Smooth muscle cell (in vitro differentiated cells): Measurements from ENCODE around the gene SLC12A4. TPM values are rescaled to one million over a fixed set of nuclear protein-coding genes. Genes with fewer than 3 reads are reported as not detected.

ENCODE experiments used
- DNase-seq: peaks from one replicate; lab custom pipeline; 2025; ENCODE audit not compliant: unreplicated experiment; lab: John Stamatoyannopoulos, UW
- H2AFZ ChIP-seq: fragments of 200-600 bp; sonication (generic); 2 replicates; pipeline ENCODE4 v1.6.0; 2016; ENCODE audit warnings: antibody characterized with exemption, low read depth, mild to moderate bottlenecking
- H3F3A ChIP-seq: fragments of 200-600 bp; sonication (generic); 2 replicates; pipeline ENCODE4 v1.6.0; 2017; ENCODE audit warnings: antibody characterized with exemption, low read depth
- H3K27ac ChIP-seq: fragments of 200-600 bp; sonication (generic); 2 replicates; pipeline ENCODE4 v1.5.1; 2016; ENCODE audit warnings: low read depth, mild to moderate bottlenecking
- H3K27me3 ChIP-seq: fragments of 200-600 bp; sonication (generic); 2 replicates; pipeline ENCODE4 v1.6.1; 2016; ENCODE audit warnings: low read depth, mild to moderate bottlenecking
- H3K36me3 ChIP-seq: fragments of 200-600 bp; sonication (generic); 2 replicates; pipeline ENCODE4 v1.5.1; 2016; ENCODE audit warnings: low read depth
- H3K4me1 ChIP-seq: fragments of 200-600 bp; sonication (generic); 2 replicates; pipeline ENCODE4 v1.5.1; 2016; ENCODE audit warnings: low read depth
- H3K4me2 ChIP-seq: fragments of 200-600 bp; sonication (generic); 2 replicates; pipeline ENCODE4 v1.6.0; 2016; ENCODE audit warnings: mild to moderate bottlenecking
- H3K4me3 ChIP-seq: fragments of 200-600 bp; sonication (generic); 2 replicates; pipeline ENCODE4 v1.5.1; 2016; ENCODE audit warnings: mild to moderate bottlenecking
- H3K79me2 ChIP-seq: fragments of 200-600 bp; sonication (generic); 2 replicates; pipeline ENCODE4 v1.6.0; 2016; ENCODE audit warnings: low read depth, mild to moderate bottlenecking
- H3K9ac ChIP-seq: fragments of 200-600 bp; sonication (generic); 2 replicates; pipeline ENCODE4 v1.6.0; 2016; ENCODE audit warnings: low read depth
- H3K9me3 ChIP-seq: fragments of 200-600 bp; sonication (generic); replicated peaks from 2 replicates; pipeline ENCODE4 v1.5.1; 2016; ENCODE audit warnings: low read depth
- H4K20me1 ChIP-seq: fragments of 200-600 bp; sonication (generic); 2 replicates; pipeline ENCODE4 v1.6.0; 2016; ENCODE audit warnings: low read depth
- CTCF ChIP-seq: fragments of 200-600 bp; sonication (generic); IDR thresholded peaks from 2 replicates; pipeline ENCODE4 v1.5.1; 2017; ENCODE audit warnings: borderline replicate concordance, mild to moderate bottlenecking, antibody characterized with exemption; ENCODE audit not compliant: insufficient read depth, poor library complexity, severe bottlenecking
- WGBS: methylation state at CpG from one replicate; pipeline ENCODE4 v1.1.7; 2016; ENCODE audit warnings: low lambda C conversion rate; 5-methylcytosine and 5-hydroxymethylcytosine counted together
- polyA plus RNA-seq: library from polyadenylated mRNA; unstranded; fragments of >200 nt; fragmentation: Nextera tagmentation; extraction: Ambion mirVana; gene quantifications from 2 replicates; pipeline ENCODE4 v1.2.1, GENCODE V29; 2016
- total RNA-seq: library from RNA; depleted of rRNA; stranded (reverse); fragments of >200 nt; gene quantifications from 2 replicates; pipeline ENCODE4 v1.2.3, GENCODE V29; 2014

The SLC12A4 gene
- total and polyA plus RNA-seq, 2 experiments from 2014 or later: 47.7 to 92.4 TPM

- no peaks in the 10 kb centered on the region for H3K79me2 ChIP-seq
- H3K4me1 ChIP-seq: peaks cover 10% of the 10 kb centered on the region
- H3K4me3 ChIP-seq: no peak within 1 kb of the TSS
- H4K20me1 ChIP-seq: peaks cover 28% of the 10 kb centered on the region
- no peaks in the 10 kb centered on the region for H3F3A ChIP-seq
- no peaks in the 10 kb centered on the region for H3K27me3 ChIP-seq
- no peak within 1 kb of the TSS for H3K9ac ChIP-seq
- no peak within 1 kb of the TSS for H3K4me2 ChIP-seq
- H3K36me3 ChIP-seq: no peaks in the 10 kb centered on the region
- TF ChIP-seq CTCF: no peak
- 90% methylated on average over 15 of the region's 15 CpGs for WGBS
- no peaks in the 10 kb centered on the region for H3K9me3 ChIP-seq
- H2AFZ ChIP-seq: no peak within 1 kb of the TSS
- DNase-seq: no peak
- no peak within 1 kb of the TSS for H3K27ac ChIP-seq
These were observed 36.5 kb downstream of the SLC12A4 start, which contains the start of gene CTRL for GRCh38 chr16:67931712-67932461. Gene CTRL (minus strand): TSS chr16:67931862. CDS start chr16:67931852, 10 bp downstream.

GRCh38 chr16:67930678-67931211 lies 37.7 kb downstream of the SLC12A4 start:
- Histone ChIP-seq H3K4me2 (no peak overlapping the region), H3K4me3 (no peak overlapping the region), H3K9ac (no peak overlapping the region), H4K20me1 (peaks cover 40% of the 10 kb centered on the region), H3K36me3 (no peaks in the 10 kb centered on the region), H3K4me1 (peaks cover 8% of the 10 kb centered on the region), H3K9me3 (no peaks in the 10 kb centered on the region), H3F3A (no peaks in the 10 kb centered on the region), H2AFZ (no peak overlapping the region), H3K27me3 (no peaks in the 10 kb centered on the region), H3K79me2 (no peaks in the 10 kb centered on the region), H3K27ac (no peak overlapping the region)
- WGBS: 94% methylated on average over 12 of the region's 17 CpGs
- DNase-seq: no peak
- TF ChIP-seq CTCF: no peak

GRCh38 chr16:67930191-67930590 lies 38.2 kb downstream of the SLC12A4 start:
- H3K27me3 ChIP-seq: no peaks in the 10 kb centered on the region
- no peak overlapping the region for H3K4me3 ChIP-seq
- DNase-seq: no peak
- H2AFZ ChIP-seq: no peak overlapping the region
- TF ChIP-seq CTCF: no peak
- no peaks in the 10 kb centered on the region for H3K36me3 ChIP-seq
- no peak overlapping the region for H3K4me2 ChIP-seq
- no peaks in the 10 kb centered on the region for H3K79me2 ChIP-seq
- peaks cover 6% of the 10 kb centered on the region for H3K4me1 ChIP-seq
- H3K27ac ChIP-seq: no peak overlapping the region
- WGBS: 98% methylated on average over 14 of the region's 14 CpGs
- no peak overlapping the region for H3K9ac ChIP-seq
- no peaks in the 10 kb centered on the region for H3F3A ChIP-seq
- H4K20me1 ChIP-seq: peaks cover 45% of the 10 kb centered on the region
- H3K9me3 ChIP-seq: no peaks in the 10 kb centered on the region
